Measurements from ENCODE around the gene ACTN4.
"Not testable (repeated sequence)": the region's sequence is repeated elsewhere in the genome, so short reads cannot be mapped to it uniquely, and the experiment has no call there.

The ACTN4 gene

DNA sequence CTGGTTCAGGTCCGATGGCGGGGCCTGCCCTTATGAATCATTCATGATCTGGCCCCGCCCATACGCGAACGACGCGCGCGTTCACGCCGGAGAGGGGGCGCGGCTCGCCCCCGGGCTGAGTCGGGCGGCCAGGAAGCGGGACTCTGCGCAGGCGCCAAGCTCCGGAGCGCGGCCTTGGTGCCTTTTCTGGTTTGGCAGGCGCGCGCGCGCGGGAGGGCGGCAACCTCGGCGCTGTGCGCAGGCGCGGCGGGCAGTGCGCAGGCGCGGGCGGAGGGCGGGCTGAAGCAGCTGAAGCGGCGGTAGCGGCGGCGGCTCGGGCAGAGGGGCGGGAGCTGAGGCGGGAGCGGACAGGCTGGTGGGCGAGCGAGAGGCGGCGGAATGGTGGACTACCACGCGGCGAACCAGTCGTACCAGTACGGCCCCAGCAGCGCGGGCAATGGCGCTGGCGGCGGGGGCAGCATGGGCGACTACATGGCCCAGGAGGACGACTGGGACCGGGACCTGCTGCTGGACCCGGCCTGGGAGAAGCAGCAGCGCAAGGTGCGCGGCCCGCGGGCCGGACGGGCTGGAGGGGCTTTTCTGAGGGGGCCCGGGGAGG lies at the start of gene ACTN4:
TSS of gene ACTN4 (plus strand) at position 282 of the 598 bp plus-strand sequence. CDS start at position 379, 97 bp downstream.
- peak; percentile 92 for DNase-seq (ENCODE audit: low read depth)

DNA sequence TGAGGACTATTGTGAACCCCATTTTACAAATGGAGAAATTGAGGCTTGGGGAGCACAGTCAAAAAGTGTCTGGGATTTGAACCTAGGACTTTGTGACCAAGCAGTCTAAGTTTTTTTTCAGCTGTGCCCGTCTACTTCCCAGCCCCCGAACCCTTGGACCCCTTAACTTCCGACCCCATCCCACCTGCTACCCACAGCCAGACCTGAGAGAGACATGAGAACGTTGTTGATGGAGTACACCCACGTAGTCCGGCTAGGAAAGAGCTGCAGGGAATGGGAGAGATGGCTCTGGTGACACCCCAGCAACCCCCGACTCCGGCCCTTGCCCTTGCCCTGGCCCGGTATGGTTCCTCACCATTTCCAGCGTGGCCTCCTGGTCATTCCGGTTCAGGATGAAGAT lies 47.7 kb upstream of the ACTN4 start:
- DNase-seq (ENCODE audit: low read depth) = no peak

GRCh38 chr19:38602856-38603255 lies 44.6 kb upstream of the ACTN4 start:
- not testable (repeated sequence) for DNase-seq (ENCODE audit: low read depth)

GRCh38 chr19:38606131-38606530 lies 41.3 kb upstream of the ACTN4 start:
- no peak for DNase-seq (ENCODE audit: low read depth)

DNA sequence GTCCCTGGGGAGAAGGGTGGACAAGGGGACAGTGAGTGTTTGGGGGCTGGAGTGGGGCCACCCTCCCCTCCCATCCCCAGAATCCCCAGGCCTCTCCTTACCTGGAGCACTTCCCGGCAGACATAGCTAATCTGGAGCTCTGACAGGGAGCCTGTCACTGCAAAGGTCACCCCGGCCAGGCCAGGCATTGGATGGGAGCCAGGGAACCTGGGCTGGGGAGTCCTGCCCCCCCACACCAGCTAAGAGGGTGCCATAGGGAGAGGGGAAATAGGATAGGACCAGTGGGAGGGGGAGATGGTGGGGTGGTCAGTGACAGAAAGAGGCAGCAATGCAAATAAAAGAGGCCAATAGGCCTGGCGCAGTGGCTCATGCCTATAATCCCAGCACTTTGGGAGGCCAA lies 33.2 kb upstream of the ACTN4 start:
- DNase-seq (ENCODE audit: low read depth) = no peak

DNA sequence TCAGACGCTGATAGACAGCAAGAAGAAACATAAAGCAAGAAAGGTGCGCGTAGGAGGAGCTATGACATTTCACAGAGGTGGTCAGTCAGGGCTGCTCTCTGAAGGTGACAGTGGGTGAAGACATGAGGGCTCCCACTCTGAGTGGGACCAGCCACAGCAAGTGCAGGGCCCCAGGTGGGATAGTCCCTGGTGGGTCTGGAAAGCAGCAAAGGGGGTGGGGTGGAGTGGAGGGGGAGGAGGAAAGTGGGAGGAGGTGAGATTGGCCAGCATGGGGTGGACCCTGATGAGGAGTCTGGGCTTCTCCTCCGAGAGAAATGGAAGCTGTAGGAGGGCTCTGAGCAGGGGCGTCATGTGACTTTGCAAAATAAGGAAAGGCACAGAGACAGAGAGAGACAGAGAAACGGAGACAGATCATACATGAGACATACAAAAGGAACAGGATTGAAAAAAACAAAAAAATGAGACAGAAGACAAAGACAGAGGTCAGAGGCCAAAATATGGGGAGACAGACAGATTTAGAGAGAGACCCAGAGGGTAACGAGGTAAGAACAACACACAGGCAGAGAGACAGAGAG lies 32.4 kb upstream of the ACTN4 start:
- DNase-seq (ENCODE audit: low read depth) = no peak

DNA sequence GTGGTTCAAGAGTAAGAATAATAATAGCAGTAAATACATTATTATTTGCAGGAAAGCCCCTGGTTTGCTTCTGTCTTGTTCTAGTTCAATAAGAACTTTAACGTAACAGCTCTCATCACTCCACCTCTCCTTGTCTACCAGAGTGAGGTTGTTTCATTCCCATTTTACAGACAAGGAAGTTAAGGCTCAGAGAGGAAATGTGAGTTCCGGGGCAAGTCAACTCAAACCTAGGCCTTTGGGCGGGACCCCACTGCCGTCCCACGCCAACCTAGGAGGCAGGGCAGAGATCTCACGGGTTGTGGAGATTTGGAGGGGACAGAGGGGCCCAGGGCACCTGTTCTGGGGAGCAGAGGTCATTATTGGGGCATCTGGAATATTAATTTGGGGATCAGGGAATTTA lies 31.2 kb upstream of the ACTN4 start:
- DNase-seq (ENCODE audit: low read depth) = no peak

DNA sequence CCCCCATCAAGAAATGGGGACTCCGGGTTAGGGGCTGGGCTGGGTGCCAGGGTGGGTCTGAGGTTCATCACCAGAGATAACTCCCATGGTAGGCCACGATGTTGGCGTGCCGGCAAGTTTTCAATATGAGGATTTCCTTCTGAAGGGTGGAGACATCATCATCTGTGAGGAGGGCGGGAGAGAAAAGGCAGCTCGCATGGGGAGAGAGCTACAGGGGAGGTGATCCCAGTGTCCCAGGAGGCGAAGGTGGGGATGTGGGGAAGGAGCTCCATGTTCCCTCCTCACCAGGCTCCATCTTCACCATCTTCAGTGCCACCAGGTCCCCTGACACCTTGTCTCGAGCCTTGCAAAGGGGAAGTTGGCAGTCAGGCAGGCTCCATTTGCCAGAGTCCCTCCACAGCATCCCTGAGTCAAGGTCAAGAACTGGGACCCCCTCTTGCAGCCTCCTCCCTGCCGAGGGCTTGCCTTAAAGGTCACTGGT lies 30.1 kb upstream of the ACTN4 start:
- DNase-seq (ENCODE audit: low read depth) = no peak

GRCh38 chr19:38617764-38618589 lies 29.5 kb upstream of the ACTN4 start, which contains the start of gene MAP4K1:
MAP4K1 (minus strand) TSS chr19:38617953; CDS start chr19:38617895, 58 bp downstream.
- no peak for DNase-seq (ENCODE audit: low read depth)

GRCh38 chr19:38618590-38619360 lies 28.7 kb upstream of the ACTN4 start, which contains the start of gene EIF3K:
EIF3K (plus strand) TSS chr19:38619188; CDS start chr19:38619269, 81 bp downstream.
- DNase-seq (ENCODE audit: low read depth) = peak; percentile 98

GRCh38 chr19:38619361-38620174 lies 27.9 kb upstream of the ACTN4 start:
- no peak for DNase-seq (ENCODE audit: low read depth)

DNA sequence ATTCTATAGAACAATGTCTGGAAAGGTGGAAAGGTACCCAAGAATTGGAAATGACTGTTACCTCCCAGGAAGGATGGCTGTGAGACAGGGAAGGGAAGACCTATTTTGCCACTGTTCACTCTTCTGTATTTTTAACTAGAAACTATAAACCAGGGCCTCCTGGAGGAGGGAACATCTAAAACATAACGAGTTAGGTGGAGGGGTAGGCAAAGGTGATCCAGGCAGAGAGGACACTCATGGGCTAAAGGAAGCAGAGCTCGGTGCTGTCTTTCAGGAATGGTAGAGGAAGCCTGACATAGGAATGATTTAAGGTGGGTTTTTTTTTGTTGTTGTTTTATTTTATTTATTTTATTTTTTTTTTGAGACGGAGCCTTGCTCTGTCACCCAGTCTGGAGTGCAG lies 22.6 kb upstream of the ACTN4 start:
- no peak for DNase-seq (ENCODE audit: low read depth)

DNA sequence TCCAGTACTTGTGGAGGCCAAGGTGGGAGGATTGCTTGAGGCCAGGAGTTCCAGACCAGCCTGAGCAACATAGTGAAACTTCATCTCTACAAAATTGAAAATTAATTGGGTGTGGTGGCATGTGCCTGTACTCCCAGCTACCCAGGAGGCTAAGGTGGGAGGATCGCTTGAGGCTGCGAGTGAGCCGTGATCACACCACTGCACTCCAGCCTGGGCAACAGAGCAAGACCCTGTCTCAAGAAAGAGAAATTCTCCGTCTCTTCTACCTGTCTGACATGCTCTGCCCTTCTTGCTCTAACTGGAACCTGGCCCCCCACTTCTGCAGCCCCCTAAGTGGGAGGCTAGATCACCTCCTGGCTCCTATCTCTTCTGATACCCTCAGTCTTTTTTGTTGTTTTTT lies 21.0 kb upstream of the ACTN4 start:
- DNase-seq (ENCODE audit: low read depth) = no peak

DNA sequence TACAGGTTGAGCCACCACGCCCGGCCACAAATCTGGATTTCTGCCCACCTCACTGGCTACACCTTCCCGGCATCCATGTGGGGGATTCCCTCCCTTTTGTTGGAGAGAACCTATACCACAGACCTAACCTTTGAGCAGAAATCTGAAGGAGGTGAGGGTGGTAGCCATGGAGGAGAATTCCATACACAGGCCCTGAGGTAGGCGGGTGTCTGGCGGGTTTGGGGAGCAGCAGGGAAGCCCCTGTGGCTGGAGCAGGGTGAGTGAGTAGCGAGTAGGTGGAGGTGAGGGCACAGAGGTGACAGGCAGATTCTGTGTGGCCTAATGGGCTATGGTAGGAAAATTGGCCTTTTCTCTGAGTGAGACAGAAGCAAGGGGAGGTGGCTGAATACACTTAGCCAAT lies 17.9 kb upstream of the ACTN4 start:
- DNase-seq (ENCODE audit: low read depth) = no peak

- not testable (repeated sequence) for DNase-seq (ENCODE audit: low read depth)
Measured at GRCh38 chr19:38631301-38631700, 16.1 kb upstream of the ACTN4 start.

GRCh38 chr19:38631811-38632475 lies 15.5 kb upstream of the ACTN4 start:
- not testable (repeated sequence) for DNase-seq (ENCODE audit: low read depth)

GRCh38 chr19:38632476-38633213 lies 14.8 kb upstream of the ACTN4 start:
- no peak for DNase-seq (ENCODE audit: low read depth)

DNA sequence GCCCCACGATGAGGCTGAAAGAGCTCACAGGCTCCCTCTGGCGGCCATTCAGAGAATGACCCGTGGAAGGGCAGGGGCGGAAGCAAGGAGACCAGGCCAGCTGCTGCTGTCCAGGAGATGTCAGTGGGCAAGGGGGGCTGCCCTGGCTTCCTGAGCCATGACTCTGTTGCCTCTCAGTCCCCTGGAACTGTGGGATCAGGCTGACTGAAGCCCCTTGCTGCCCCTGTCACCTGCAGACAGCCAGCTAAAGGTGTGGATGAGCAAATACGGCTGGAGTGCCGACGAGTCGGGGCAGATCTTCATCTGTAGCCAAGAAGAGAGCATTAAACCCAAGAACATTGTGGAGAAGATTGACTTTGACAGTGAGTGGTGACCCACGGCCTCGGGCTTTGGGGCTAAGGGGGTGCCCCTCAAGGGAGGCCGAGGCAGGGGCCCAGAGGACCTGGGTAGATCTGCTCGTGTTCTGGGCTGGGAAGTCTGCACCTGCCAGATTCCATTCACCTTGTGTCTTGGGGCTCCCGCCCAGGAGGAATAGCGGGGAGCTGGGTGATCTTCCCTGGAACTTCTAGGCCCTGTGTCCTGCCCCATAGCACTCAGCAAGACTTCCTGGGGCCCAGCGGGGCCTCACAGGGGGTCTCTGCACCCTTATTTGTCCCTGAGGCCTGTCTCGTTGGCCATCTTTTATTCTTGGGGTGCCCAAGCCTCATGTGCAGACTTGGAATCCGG lies 12.5 kb upstream of the ACTN4 start:
- no peak for DNase-seq (ENCODE audit: low read depth)

Data from GM04504 (cell line).